Esophagus muscularis mucosa (tissue), 4 donors: ENCODE measurements around the gene TRIM62.

Source experiments
- EP300 ChIP-seq: sonication (generic); formaldehyde crosslinking; IDR thresholded peaks from one replicate; pipeline ENCODE4 v1.6.1; 2017; ENCODE audit warnings: antibody characterized with exemption
- POLR2A ChIP-seq: fragments of 450-650 bp; IDR thresholded peaks from one replicate; pipeline ENCODE4 v1.6.1; 2017; ENCODE audit warnings: antibody characterized with exemption, moderate library complexity, mild to moderate bottlenecking, low read depth
- POLR2AphosphoS5 ChIP-seq, 2 donors: sonication (generic); formaldehyde crosslinking; IDR thresholded peaks; one replicate each; pipeline ENCODE4 v1.6.1; 2017; ENCODE audit warnings: antibody characterized with exemption in 2 of 2
- TF ChIP-seq, protein P1 (sequence below), 3 experiments: fragments of 200-600 bp in 2 of 3; fragments of 450-650 bp in 1 of 3; sonication (generic) in 2 of 3; IDR thresholded peaks; one replicate each; pipeline ENCODE4 v1.5.1; 2017 to 2019; ENCODE audit warnings: antibody characterized with exemption in 3 of 3, mild to moderate bottlenecking in 2 of 3, moderate library complexity in 1 of 3

DNA sequence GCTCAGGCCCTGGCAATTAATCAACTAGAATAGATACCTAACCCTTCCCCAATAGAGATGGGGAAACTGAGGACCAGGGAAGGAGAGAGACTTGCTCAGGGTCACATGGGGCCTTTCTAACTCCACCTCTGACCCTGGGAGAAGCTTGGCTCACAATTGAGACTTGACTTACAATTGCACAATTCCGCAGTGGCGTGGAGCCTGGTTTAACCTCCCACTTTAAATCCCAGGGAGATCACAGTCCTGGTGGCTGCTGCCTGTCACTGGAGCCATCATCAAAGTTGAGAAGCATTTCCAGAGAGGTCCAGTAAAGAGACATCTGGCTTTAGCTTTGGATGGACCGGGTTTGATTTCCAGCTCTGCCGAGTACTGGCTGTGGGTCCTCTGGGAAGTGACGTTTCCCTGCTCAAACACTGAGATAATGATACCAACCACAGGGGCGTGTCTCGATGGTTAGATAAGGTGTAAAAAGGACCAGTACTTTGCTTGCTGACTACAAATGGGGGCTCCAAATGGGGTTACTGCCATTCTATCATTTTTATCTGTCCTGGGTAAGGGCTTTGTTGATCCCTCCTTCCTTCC, 39.3 kb downstream of the TRIM62 start:
- TF ChIP-seq, protein P1, sequence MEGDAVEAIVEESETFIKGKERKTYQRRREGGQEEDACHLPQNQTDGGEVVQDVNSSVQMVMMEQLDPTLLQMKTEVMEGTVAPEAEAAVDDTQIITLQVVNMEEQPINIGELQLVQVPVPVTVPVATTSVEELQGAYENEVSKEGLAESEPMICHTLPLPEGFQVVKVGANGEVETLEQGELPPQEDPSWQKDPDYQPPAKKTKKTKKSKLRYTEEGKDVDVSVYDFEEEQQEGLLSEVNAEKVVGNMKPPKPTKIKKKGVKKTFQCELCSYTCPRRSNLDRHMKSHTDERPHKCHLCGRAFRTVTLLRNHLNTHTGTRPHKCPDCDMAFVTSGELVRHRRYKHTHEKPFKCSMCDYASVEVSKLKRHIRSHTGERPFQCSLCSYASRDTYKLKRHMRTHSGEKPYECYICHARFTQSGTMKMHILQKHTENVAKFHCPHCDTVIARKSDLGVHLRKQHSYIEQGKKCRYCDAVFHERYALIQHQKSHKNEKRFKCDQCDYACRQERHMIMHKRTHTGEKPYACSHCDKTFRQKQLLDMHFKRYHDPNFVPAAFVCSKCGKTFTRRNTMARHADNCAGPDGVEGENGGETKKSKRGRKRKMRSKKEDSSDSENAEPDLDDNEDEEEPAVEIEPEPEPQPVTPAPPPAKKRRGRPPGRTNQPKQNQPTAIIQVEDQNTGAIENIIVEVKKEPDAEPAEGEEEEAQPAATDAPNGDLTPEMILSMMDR (IDR thresholded peaks at IDR 0.05): no peak
- TF ChIP-seq POLR2AphosphoS5 (IDR thresholded peaks at IDR 0.05) (no peak), POLR2A (no peak), EP300 (no peak)
